IgD-negative memory B cell (primary cell): ENCODE measurements around the gene LRRC4B. TPM values are rescaled to one million over a fixed set of nuclear protein-coding genes. Genes with fewer than 3 reads are reported as not detected.

Experiments
- H3K27ac Mint-ChIP-seq, 3 donors: one replicate each; pipeline ENCODE4 v1.8.0; 2020 to 2022; ENCODE audit warnings: mild to moderate bottlenecking in 3 of 3, mixed read lengths in 3 of 3, moderate library complexity in 1 of 3
- H3K27me3 Mint-ChIP-seq: one replicate; pipeline ENCODE4 v1.8.0; 2021; ENCODE audit warnings: mixed read lengths
- H3K36me3 Mint-ChIP-seq: one replicate; pipeline ENCODE4 v1.8.0; 2020; ENCODE audit warnings: mild to moderate bottlenecking, mixed read lengths
- H3K4me1 Mint-ChIP-seq, 3 donors: one replicate each; pipeline ENCODE4 v1.8.0; 2020 to 2022; ENCODE audit warnings: mixed read lengths in 3 of 3, mild to moderate bottlenecking in 1 of 3
- H3K4me3 Mint-ChIP-seq, 4 donors: one replicate each; pipeline ENCODE4 v1.8.0; 2020 to 2022; ENCODE audit warnings: mild to moderate bottlenecking in 4 of 4, mixed read lengths in 4 of 4, moderate library complexity in 3 of 4
- H3K9me3 Mint-ChIP-seq, 3 donors: one replicate each; pipeline ENCODE4 v1.8.0; 2020 to 2021; ENCODE audit warnings: mixed read lengths in 3 of 3, mild to moderate bottlenecking in 1 of 3
- polyA plus RNA-seq: library from polyadenylated mRNA; unstranded; fragments of 300-500 nt; fragmentation: Illumina TruSeq; gene quantifications from one replicate; pipeline ENCODE4 v1.2.3, GENCODE V29; 2021

Gene LRRC4B
- polyA plus RNA-seq, 1 donor from 2014 or later: not detected

DNA sequence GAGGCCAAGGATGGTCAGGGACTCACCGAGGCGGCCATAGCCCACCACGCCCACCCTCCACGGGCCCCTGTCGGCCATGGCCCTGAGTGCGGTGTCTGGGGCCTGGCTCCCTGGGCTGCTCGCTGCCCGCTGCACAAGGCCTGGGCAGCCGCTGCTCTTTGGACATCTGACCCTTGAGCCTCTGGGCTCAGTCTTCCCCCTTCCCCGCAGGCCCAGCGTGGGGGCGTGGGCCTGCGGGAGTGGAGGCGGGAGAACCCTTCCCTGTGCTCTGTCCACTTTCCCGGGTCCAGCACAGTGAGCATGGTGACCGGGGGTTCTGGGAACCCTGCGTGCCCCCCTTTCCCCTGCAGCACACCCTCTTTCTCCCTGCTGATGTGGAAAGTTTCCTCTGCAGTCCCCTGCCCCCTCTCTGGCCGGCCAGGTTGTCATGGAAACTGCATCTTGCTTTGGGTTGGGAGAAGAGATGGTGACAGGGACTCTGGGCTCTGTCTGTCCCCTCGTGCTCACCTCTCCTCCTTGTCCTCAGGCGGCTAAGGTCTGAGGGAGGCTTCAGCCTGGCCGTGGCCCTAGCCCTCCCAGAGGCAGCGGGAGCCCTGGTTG lies 54.4 kb downstream of the LRRC4B start, which contains the start of gene ASPDH:
Gene ASPDH, minus strand, starts transcription at position 168 of the 600 bp plus-strand sequence. Its CDS starts 90 bp downstream, at position 78.
- H3K36me3 Mint-ChIP-seq: no peaks in the 10 kb centered on the region
- H3K27me3 Mint-ChIP-seq: peaks cover 7% of the 10 kb centered on the region
- H3K9me3 Mint-ChIP-seq: no peaks in the 10 kb centered on the region
- H3K4me3 Mint-ChIP-seq: peak within 1 kb of the TSS in 2 of 4 donors; percentile 32 to 51
- peak within 1 kb of the TSS; percentile 35 to 92 (median 56) for H3K27ac Mint-ChIP-seq
- peaks cover 4 to 14% (median 7%) of the 10 kb centered on the region in 3 donors for H3K4me1 Mint-ChIP-seq

DNA sequence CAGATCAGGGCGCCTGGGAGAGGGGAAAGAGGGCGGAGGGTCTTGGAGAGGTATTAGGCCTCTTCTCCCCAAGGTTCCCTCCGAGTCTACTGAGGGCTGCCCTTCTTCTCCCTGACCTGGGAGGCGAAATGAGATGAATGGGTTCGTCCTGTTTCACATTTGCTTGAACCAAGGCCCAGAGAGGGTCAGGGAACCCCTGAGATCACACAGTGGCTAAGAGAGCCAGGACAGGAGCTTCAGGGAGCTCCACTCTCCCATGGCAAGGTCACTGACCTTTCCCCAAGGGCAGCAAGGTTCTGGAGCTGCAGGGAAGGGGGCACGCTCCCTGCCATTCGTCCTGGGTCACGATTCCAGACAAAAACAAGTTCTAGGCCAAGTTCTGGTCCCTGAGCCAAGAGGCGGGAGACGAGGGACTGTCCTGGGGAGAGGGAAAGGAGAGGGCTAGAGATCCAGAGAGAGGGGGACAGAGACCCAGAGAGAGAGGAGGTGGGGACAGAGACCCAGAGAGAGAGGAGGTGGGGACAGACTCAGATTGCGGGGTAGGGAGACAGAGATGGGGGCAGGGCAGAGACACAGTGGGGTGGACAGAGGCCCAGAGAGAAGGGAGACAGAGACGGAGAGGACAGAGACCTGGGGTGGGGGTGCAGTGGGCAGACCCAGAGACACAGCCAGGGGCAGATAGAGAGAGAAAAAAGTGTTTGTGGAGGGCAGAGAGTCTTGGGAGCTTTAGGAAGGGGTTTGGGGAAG lies 55.1 kb downstream of the LRRC4B start:
- peak overlapping the region in 1 of 4 donors; percentile 32 for H3K4me3 Mint-ChIP-seq
- H3K27ac Mint-ChIP-seq: peak overlapping the region in 2 of 3 donors; percentile 35 to 56
- peaks cover 7% of the 10 kb centered on the region for H3K27me3 Mint-ChIP-seq
- no peaks in the 10 kb centered on the region for H3K36me3 Mint-ChIP-seq
- peaks cover 4 to 16% (median 7%) of the 10 kb centered on the region in 3 donors for H3K4me1 Mint-ChIP-seq
- no peaks in the 10 kb centered on the region for H3K9me3 Mint-ChIP-seq

GRCh38 chr19:50512112-50512998 lies 55.9 kb downstream of the LRRC4B start:
- peaks cover 7% of the 10 kb centered on the region for H3K27me3 Mint-ChIP-seq
- peak overlapping the region in 1 of 3 donors; percentile 54 for H3K27ac Mint-ChIP-seq
- H3K4me3 Mint-ChIP-seq: peak overlapping the region in 2 of 4 donors; percentile 33 to 96
- peaks cover 4 to 16% (median 7%) of the 10 kb centered on the region in 3 donors for H3K4me1 Mint-ChIP-seq
- H3K36me3 Mint-ChIP-seq: peaks cover 2% of the 10 kb centered on the region
- H3K9me3 Mint-ChIP-seq: no peaks in the 10 kb centered on the region

- Mint-ChIP-seq H3K27ac (peak within 1 kb of the TSS; percentile 54 to 99 (median 98)), H3K9me3 (no peaks in the 10 kb centered on the region), H3K4me1 (peaks cover 4 to 18% (median 7%) of the 10 kb centered on the region in 3 donors), H3K4me3 (peak within 1 kb of the TSS; percentile 33 to 96 (median 91)), H3K27me3 (peaks cover 7% of the 10 kb centered on the region), H3K36me3 (peaks cover 2% of the 10 kb centered on the region)
Measured at GRCh38 chr19:50511069-50511822, 57.0 kb downstream of the LRRC4B start, which contains the start of gene JOSD2. Gene JOSD2 (minus strand): TSS chr19:50511191. CDS start chr19:50510431, 760 bp downstream.

- Mint-ChIP-seq H3K4me3 (peak overlapping the region; percentile 33 to 96 (median 91)), H3K4me1 (peaks cover 4 to 18% (median 7%) of the 10 kb centered on the region in 3 donors), H3K27ac (peak overlapping the region; percentile 54 to 98 (median 96)), H3K36me3 (peaks cover 2% of the 10 kb centered on the region), H3K27me3 (peaks cover 5% of the 10 kb centered on the region), H3K9me3 (no peaks in the 10 kb centered on the region)
Measured at GRCh38 chr19:50510700-50511068, 57.6 kb downstream of the LRRC4B start.

DNA sequence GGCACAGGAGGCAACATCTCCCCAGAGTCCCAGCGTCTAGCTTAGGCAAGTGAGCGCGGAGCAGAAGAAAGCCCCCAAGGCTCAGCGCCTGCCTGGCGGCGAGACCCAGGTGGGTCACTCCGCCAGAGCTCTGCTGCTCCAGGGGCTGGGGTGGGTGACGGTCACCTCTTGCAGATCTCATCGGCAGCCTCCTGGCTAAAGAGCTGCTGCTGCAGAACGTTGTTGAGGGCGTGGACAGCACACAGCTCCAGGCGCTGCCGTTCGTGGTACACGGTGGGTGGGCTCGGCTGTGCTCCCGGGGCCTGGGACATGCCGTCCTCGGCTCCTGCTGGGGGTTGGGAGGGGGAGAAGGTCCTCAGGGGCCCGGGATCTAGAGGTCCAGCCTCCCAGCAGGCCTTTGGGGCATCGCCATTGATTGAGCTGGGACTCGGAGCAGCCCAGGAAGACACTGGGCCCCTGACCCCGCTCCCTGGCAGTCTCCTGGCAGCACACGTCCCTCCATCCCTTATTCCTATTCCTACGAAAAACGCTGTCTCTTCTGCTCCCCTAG lies 58.0 kb downstream of the LRRC4B start:
- Mint-ChIP-seq H3K27ac (peak overlapping the region; percentile 54 to 98 (median 96)), H3K36me3 (peaks cover 2% of the 10 kb centered on the region), H3K4me1 (peaks cover 4 to 18% (median 7%) of the 10 kb centered on the region in 3 donors), H3K9me3 (no peaks in the 10 kb centered on the region), H3K4me3 (peak overlapping the region in 2 of 4 donors; percentile 33 to 89), H3K27me3 (peaks cover 4% of the 10 kb centered on the region)

- H3K9me3 Mint-ChIP-seq: no peaks in the 10 kb centered on the region
- H3K27me3 Mint-ChIP-seq: peaks cover 3% of the 10 kb centered on the region
- H3K4me1 Mint-ChIP-seq: peaks cover 4 to 18% (median 7%) of the 10 kb centered on the region in 3 donors
- H3K4me3 Mint-ChIP-seq: peak overlapping the region in 2 of 4 donors; percentile 5 to 30
- peaks cover 2% of the 10 kb centered on the region for H3K36me3 Mint-ChIP-seq
- peak overlapping the region; percentile 16 to 93 (median 19) for H3K27ac Mint-ChIP-seq
Measured at GRCh38 chr19:50509366-50509765, 58.9 kb downstream of the LRRC4B start.

DNA sequence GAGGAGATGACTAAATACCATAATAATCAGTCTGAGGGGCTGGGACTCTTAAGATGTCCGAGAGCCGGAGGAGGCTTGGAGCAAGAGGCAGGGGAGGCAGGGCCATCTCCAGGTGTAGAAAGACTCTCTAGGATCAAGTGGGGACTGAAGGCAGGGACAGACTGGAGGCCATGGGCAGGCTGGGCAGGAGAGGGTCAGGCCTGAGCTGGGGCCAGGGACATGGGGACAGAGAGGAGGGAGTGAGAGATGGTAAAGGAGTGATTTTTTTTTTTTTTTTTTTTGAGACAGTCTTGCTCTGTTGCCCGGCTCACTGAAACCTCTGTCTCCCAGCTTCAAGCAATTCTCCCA lies 59.4 kb downstream of the LRRC4B start:
- Mint-ChIP-seq H3K9me3 (no peaks in the 10 kb centered on the region), H3K27me3 (no peaks in the 10 kb centered on the region), H3K4me1 (peaks cover 4 to 18% (median 7%) of the 10 kb centered on the region in 3 donors), H3K4me3 (peak overlapping the region in 3 of 4 donors; percentile 44 to 74 (median 62)), H3K36me3 (peaks cover 2% of the 10 kb centered on the region), H3K27ac (peak overlapping the region in 2 of 3 donors; percentile 19 to 71)

GRCh38 chr19:50507376-50507775 lies 60.9 kb downstream of the LRRC4B start:
- no peaks in the 10 kb centered on the region for H3K9me3 Mint-ChIP-seq
- H3K27me3 Mint-ChIP-seq: no peaks in the 10 kb centered on the region
- H3K4me1 Mint-ChIP-seq: peaks cover 4 to 18% (median 7%) of the 10 kb centered on the region in 3 donors
- H3K27ac Mint-ChIP-seq: no peak overlapping the region
- no peak overlapping the region for H3K4me3 Mint-ChIP-seq
- peaks cover 2% of the 10 kb centered on the region for H3K36me3 Mint-ChIP-seq

DNA sequence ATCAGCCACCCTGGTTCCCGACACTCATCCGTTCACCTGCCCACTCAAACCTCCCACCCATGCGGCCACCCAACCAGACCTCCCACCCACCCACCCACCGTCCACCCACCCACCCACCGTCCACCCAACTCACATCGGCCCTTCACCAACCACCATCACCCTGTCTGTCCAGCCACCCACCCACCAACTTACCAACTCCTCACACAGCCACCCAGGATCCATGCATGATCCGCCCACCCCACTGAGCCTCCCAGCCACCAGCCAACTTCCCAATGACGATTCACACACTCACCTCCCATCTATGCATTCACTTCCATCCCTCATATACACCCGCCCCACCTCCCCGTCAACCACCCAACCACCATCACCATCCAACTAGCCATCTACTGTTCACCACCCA lies 61.5 kb downstream of the LRRC4B start:
- Mint-ChIP-seq H3K27me3 (no peaks in the 10 kb centered on the region), H3K27ac (no peak overlapping the region), H3K36me3 (peaks cover 2% of the 10 kb centered on the region), H3K4me3 (no peak overlapping the region), H3K9me3 (no peaks in the 10 kb centered on the region), H3K4me1 (peaks cover 4 to 16% (median 6%) of the 10 kb centered on the region in 3 donors)

GRCh38 chr19:50505856-50506611 lies 62.2 kb downstream of the LRRC4B start:
- Mint-ChIP-seq H3K27me3 (no peaks in the 10 kb centered on the region), H3K27ac (no peak overlapping the region), H3K4me3 (no peak overlapping the region)

GRCh38 chr19:50501568-50502475 lies 66.4 kb downstream of the LRRC4B start:
- no peaks in the 10 kb centered on the region for H3K36me3 Mint-ChIP-seq
- H3K27ac Mint-ChIP-seq: no peak overlapping the region
- no peaks in the 10 kb centered on the region for H3K9me3 Mint-ChIP-seq
- no peaks in the 10 kb centered on the region for H3K27me3 Mint-ChIP-seq
- H3K4me3 Mint-ChIP-seq: peak overlapping the region in 1 of 4 donors; percentile 66
- H3K4me1 Mint-ChIP-seq: peaks cover 0 to 2% (median 0%) of the 10 kb centered on the region in 3 donors

More at GRCh38 chr19:50505856-50506611, 62.2 kb downstream of the LRRC4B start:
- H3K4me1 Mint-ChIP-seq: peaks cover 4 to 12% (median 4%) of the 10 kb centered on the region in 3 donors
- no peaks in the 10 kb centered on the region for H3K9me3 Mint-ChIP-seq
- H3K36me3 Mint-ChIP-seq: peaks cover 2% of the 10 kb centered on the region
